T47D (cell line): ENCODE results near the gene PBX4.

Experiments used
- DNase-seq, 2 experiments: peaks; one replicate each; pipeline versions ENCODE4 v3.0.0 to v3.0.0-alpha.2; 2011 to 2012; ENCODE audit warnings: low read depth in 1 of 2, low spot score in 1 of 2
- JUND ChIP-seq: IDR thresholded peaks from 2 replicates; pipeline ENCODE4 v1.6.1; 2012; ENCODE audit warnings: low read depth
- in situ Hi-C: cut with HindIII; loops from 2 replicates; pipeline ENCODE4 v1.10.0; 2016; ENCODE audit warnings: low sequenced_read_pairs, low pct_unique_long_range_greater_than_20kb

Gene PBX4

GRCh38 chr19:19540715-19541515 is 77.6 kb downstream of the PBX4 start:
- in situ Hi-C loops = no loop called here
- no peak for TF ChIP-seq JUND
- DNase-seq = peak in 1 of 2 experiments; percentile 73

- no peak for TF ChIP-seq JUND
Observed at GRCh38 chr19:19540064-19540714, 78.3 kb downstream of the PBX4 start.

GRCh38 chr19:19539698-19540063 is 78.8 kb downstream of the PBX4 start:
- in situ Hi-C loops = no loop called here
- no peak for TF ChIP-seq JUND

More at GRCh38 chr19:19540064-19540714, 78.3 kb downstream of the PBX4 start:
- in situ Hi-C loops = no loop called here
- peak in 1 of 2 experiments; percentile 58 for DNase-seq

GRCh38 chr19:19538785-19539166 is 79.7 kb downstream of the PBX4 start:
- TF ChIP-seq JUND = no peak
- in situ Hi-C loops = no loop called here

More at GRCh38 chr19:19539698-19540063, 78.8 kb downstream of the PBX4 start:
- DNase-seq = no peak

GRCh38 chr19:19538061-19538784 is 80.3 kb downstream of the PBX4 start, which contains the start of gene CILP2:
CILP2 (plus strand) TSS chr19:19538265; CDS start chr19:19538350, 85 bp downstream.
- TF ChIP-seq JUND = no peak
- in situ Hi-C loops = no loop called here
- peak in 1 of 2 experiments; percentile 42 for DNase-seq

More at GRCh38 chr19:19538785-19539166, 79.7 kb downstream of the PBX4 start:
- no peak for DNase-seq

GRCh38 chr19:19537075-19538048 is 81.1 kb downstream of the PBX4 start:
- in situ Hi-C loops = no loop called here
- TF ChIP-seq JUND = no peak
- DNase-seq = no peak

- TF ChIP-seq JUND = no peak
- in situ Hi-C loops = no loop called here
- DNase-seq = no peak
Observed at GRCh38 chr19:19535311-19536191, 82.9 kb downstream of the PBX4 start.

GRCh38 chr19:19534556-19535265 is 83.8 kb downstream of the PBX4 start:
- no peak for DNase-seq
- in situ Hi-C loops = no loop called here
- TF ChIP-seq JUND = no peak

- no peak for TF ChIP-seq JUND
- no peak for DNase-seq
- in situ Hi-C loops = no loop called here
Observed at GRCh38 chr19:19533841-19534240, 84.6 kb downstream of the PBX4 start.
